NCI-H82 (cell line): ENCODE results near the gene BLOC1S5.
"Not testable (repeated sequence)": the region's sequence is repeated elsewhere in the genome, so short reads cannot be mapped to it uniquely, and the experiment has no call there.

Experiments
- DNase-seq: peaks from one replicate; lab custom pipeline; 2025; lab: John Stamatoyannopoulos, UW

BLOC1S5 gene

GRCh38 chr6:7993399-7993798, 70.8 kb downstream of the BLOC1S5 start:
- no peak for DNase-seq

- peak; percentile 52 for DNase-seq
Measured at GRCh38 chr6:7992002-7992815, 72.0 kb downstream of the BLOC1S5 start.

- DNase-seq: no peak
Measured at GRCh38 chr6:7991536-7991935, 72.7 kb downstream of the BLOC1S5 start.

- DNase-seq: no peak
Measured at GRCh38 chr6:7986219-7986618, 78.0 kb downstream of the BLOC1S5 start.

- DNase-seq: not testable (repeated sequence)
Measured at GRCh38 chr6:7983967-7984366, 80.2 kb downstream of the BLOC1S5 start.

- DNase-seq: no peak
Measured at GRCh38 chr6:7979831-7980230, 84.4 kb downstream of the BLOC1S5 start.

GRCh38 chr6:7978736-7979135, 85.5 kb downstream of the BLOC1S5 start:
- peak; percentile 20 for DNase-seq

- no peak for DNase-seq
Measured at GRCh38 chr6:7976485-7977056, 87.6 kb downstream of the BLOC1S5 start.

- DNase-seq: no peak
Measured at GRCh38 chr6:7975764-7976146, 88.4 kb downstream of the BLOC1S5 start.

- DNase-seq: no peak
Measured at GRCh38 chr6:7974938-7975763, 89.0 kb downstream of the BLOC1S5 start.

- DNase-seq: no peak
Measured at GRCh38 chr6:7974565-7974937, 89.6 kb downstream of the BLOC1S5 start.

GRCh38 chr6:7973584-7973983, 90.6 kb downstream of the BLOC1S5 start:
- no peak for DNase-seq

GRCh38 chr6:7971499-7971898, 92.7 kb downstream of the BLOC1S5 start:
- no peak for DNase-seq

GRCh38 chr6:7970616-7971015, 93.6 kb downstream of the BLOC1S5 start:
- no peak for DNase-seq
